Activated CD8-positive, alpha-beta T cell treated with anti-CD3 and anti-CD28 coated beads for 36 hours (primary cell): Measurements from ENCODE around the gene RPL11. TPM values are rescaled to one million over a fixed set of nuclear protein-coding genes. Genes with fewer than 3 reads are reported as not detected.
"Not testable (repeated sequence)": the region's sequence is repeated elsewhere in the genome, so short reads cannot be mapped to it uniquely, and the experiment has no call there.

ENCODE experiments used
- ATAC-seq: fragments of 200-7000 bp; cut with Tn5 transposase; one replicate; pipeline ENCODE4 v1.10.0; 2021; ENCODE audit warnings: mild to moderate bottlenecking, moderate library complexity
- CTCF ChIA-PET: fragments of 350-600 bp; sonication (Branson Sonifier 250); formaldehyde crosslinking; loops from one replicate; lab custom pipeline; 2021; ENCODE audit warnings: antibody characterized with exemption; lab: Charles Lee
- POLR2A ChIA-PET: fragments of 350-600 bp; sonication (Branson Sonifier 250); formaldehyde crosslinking; loops from one replicate; lab custom pipeline; 2021; ENCODE audit warnings: antibody characterized with exemption; lab: Charles Lee
- DNase-seq: peaks from one replicate; pipeline ENCODE4 v3.0.0-alpha.2; 2020
- H3K27ac Mint-ChIP-seq: one replicate; pipeline ENCODE4 v1.8.0; 2021; ENCODE audit warnings: mild to moderate bottlenecking, mixed read lengths
- H3K27me3 Mint-ChIP-seq: one replicate; pipeline ENCODE4 v1.8.0; 2021; ENCODE audit warnings: mixed read lengths
- H3K36me3 Mint-ChIP-seq: one replicate; pipeline ENCODE4 v1.8.0; 2021; ENCODE audit warnings: low read depth, mixed read lengths
- H3K4me1 Mint-ChIP-seq: one replicate; pipeline ENCODE4 v1.8.0; 2021; ENCODE audit warnings: low read depth, mixed read lengths
- H3K4me3 Mint-ChIP-seq: one replicate; pipeline ENCODE4 v1.8.0; 2021; ENCODE audit warnings: mild to moderate bottlenecking, moderate library complexity, mixed read lengths
- H3K9me3 Mint-ChIP-seq: one replicate; pipeline ENCODE4 v1.8.0; 2021; ENCODE audit warnings: mixed read lengths
- intact Hi-C: fragments of 100-400 bp; cut with micrococcal nuclease; formaldehyde crosslinking; loops from one replicate; pipeline ENCODE4 v1.10.0; 2022
- total RNA-seq, 2 experiments: library from RNA; stranded (reverse); gene quantifications; one replicate each; pipeline ENCODE4 v1.2.3, GENCODE V29; 2021
- TF ChIP-seq, protein P1 (sequence below): fragments of 200-600 bp; IDR thresholded peaks from one replicate; pipeline ENCODE4 v1.8.0; 2022; ENCODE audit warnings: antibody characterized with exemption, mild to moderate bottlenecking

Gene RPL11
- total RNA-seq, 2 experiments from 2014 or later = 1,493 to 1,569 TPM

- intact Hi-C loops = no loop called here
- POLR2A ChIA-PET = interaction anchor here (1.1 kb wide), 1 partner anchor 12 kb away, joined by 5 read pairs; the partner anchor contains the start of gene RPL11
- Mint-ChIP-seq H3K27ac (no peak overlapping the region), H3K36me3 (no peaks in the 10 kb centered on the region), H3K27me3 (peaks cover 27% of the 10 kb centered on the region), H3K4me3 (no peak overlapping the region), H3K9me3 (no peaks in the 10 kb centered on the region), H3K4me1 (no peaks in the 10 kb centered on the region)
- TF ChIP-seq, protein P1, sequence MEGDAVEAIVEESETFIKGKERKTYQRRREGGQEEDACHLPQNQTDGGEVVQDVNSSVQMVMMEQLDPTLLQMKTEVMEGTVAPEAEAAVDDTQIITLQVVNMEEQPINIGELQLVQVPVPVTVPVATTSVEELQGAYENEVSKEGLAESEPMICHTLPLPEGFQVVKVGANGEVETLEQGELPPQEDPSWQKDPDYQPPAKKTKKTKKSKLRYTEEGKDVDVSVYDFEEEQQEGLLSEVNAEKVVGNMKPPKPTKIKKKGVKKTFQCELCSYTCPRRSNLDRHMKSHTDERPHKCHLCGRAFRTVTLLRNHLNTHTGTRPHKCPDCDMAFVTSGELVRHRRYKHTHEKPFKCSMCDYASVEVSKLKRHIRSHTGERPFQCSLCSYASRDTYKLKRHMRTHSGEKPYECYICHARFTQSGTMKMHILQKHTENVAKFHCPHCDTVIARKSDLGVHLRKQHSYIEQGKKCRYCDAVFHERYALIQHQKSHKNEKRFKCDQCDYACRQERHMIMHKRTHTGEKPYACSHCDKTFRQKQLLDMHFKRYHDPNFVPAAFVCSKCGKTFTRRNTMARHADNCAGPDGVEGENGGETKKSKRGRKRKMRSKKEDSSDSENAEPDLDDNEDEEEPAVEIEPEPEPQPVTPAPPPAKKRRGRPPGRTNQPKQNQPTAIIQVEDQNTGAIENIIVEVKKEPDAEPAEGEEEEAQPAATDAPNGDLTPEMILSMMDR = no peak
- ATAC-seq (no peak), DNase-seq (no peak)
- CTCF ChIA-PET = interaction anchor here (0.6 to 1.7 kb wide), 5 partner anchors 14 to 346 kb away, joined by 3 to 6 read pairs (median 3); no protein-coding TSS in a partner anchor
Observed at GRCh38 chr1:23679815-23680214, 11.8 kb upstream of the RPL11 start.

- no peaks in the 10 kb centered on the region for H3K4me1 Mint-ChIP-seq
- peaks cover 22% of the 10 kb centered on the region for H3K27me3 Mint-ChIP-seq
- POLR2A ChIA-PET = interaction anchor here (1.4 kb wide), 1 partner anchor 9 kb away, joined by 5 read pairs; the partner anchor contains the start of gene RPL11
- no peak overlapping the region for H3K27ac Mint-ChIP-seq
- no peaks in the 10 kb centered on the region for H3K36me3 Mint-ChIP-seq
- intact Hi-C loops = no loop called here
- no peak overlapping the region for H3K4me3 Mint-ChIP-seq
- TF ChIP-seq, protein P1 = no peak
- DNase-seq = no peak
- H3K9me3 Mint-ChIP-seq = no peaks in the 10 kb centered on the region
- CTCF ChIA-PET = interaction anchor here (1.3 to 2.5 kb wide), 3 partner anchors 8 to 46 kb away, joined by 4 to 11 read pairs (median 7); partner anchors contain the start of gene RPL11
- no peak for ATAC-seq
Observed at GRCh38 chr1:23682946-23683345, 8.7 kb upstream of the RPL11 start.

DNA sequence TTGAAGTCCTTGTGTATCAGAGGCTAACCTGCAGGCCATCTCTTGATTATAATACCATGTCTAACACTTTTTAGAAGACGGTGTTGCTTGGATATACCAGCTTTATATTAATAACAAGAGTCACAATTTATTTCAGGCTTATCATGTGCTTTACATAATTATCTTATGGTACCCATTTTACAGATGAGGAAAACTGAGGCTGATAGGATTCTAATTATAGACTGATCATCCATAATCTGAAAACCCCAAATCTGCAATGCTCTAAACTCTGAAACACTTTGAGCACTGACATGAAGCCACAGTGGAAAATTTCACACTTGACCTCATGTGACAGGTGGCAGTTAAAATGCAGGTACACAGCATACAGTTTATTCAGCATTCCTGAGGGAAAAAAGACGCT lies 7.2 kb upstream of the RPL11 start:
- no peaks in the 10 kb centered on the region for H3K36me3 Mint-ChIP-seq
- H3K27me3 Mint-ChIP-seq = peaks cover 22% of the 10 kb centered on the region
- H3K9me3 Mint-ChIP-seq = no peaks in the 10 kb centered on the region
- no peak overlapping the region for H3K4me3 Mint-ChIP-seq
- intact Hi-C loops = no loop called here
- no peak for DNase-seq
- TF ChIP-seq, protein P1 = no peak
- CTCF ChIA-PET = interaction anchor here (1.2 to 1.4 kb wide), 2 partner anchors 18 to 139 kb away, joined by 3 read pairs; no protein-coding TSS in a partner anchor
- no peak overlapping the region for H3K27ac Mint-ChIP-seq
- ATAC-seq = no peak
- POLR2A ChIA-PET = no interaction called here
- no peaks in the 10 kb centered on the region for H3K4me1 Mint-ChIP-seq

- peaks cover 19% of the 10 kb centered on the region for H3K27me3 Mint-ChIP-seq
- intact Hi-C loops, H3K27ac Mint-ChIP-seq, H3K4me3 Mint-ChIP-seq, ATAC-seq, DNase-seq, H3K36me3 Mint-ChIP-seq, POLR2A ChIA-PET, H3K4me1 Mint-ChIP-seq, H3K9me3 Mint-ChIP-seq: not testable (repeated sequence)
- CTCF ChIA-PET = interaction anchor here (1.4 kb wide), 1 partner anchor 140 kb away, joined by 3 read pairs; no protein-coding TSS in a partner anchor
Observed at GRCh38 chr1:23685197-23685596, 6.4 kb upstream of the RPL11 start.

GRCh38 chr1:23687680-23688079 lies 3.9 kb upstream of the RPL11 start:
- H3K4me1 Mint-ChIP-seq, H3K27me3 Mint-ChIP-seq, H3K27ac Mint-ChIP-seq, H3K9me3 Mint-ChIP-seq, DNase-seq, ATAC-seq, POLR2A ChIA-PET, intact Hi-C loops, H3K4me3 Mint-ChIP-seq: not testable (repeated sequence)
- peaks cover 11% of the 10 kb centered on the region for H3K36me3 Mint-ChIP-seq
- CTCF ChIA-PET = interaction anchor here (1.2 kb wide), 1 partner anchor 50 kb away, joined by 4 read pairs; no protein-coding TSS in a partner anchor

DNA sequence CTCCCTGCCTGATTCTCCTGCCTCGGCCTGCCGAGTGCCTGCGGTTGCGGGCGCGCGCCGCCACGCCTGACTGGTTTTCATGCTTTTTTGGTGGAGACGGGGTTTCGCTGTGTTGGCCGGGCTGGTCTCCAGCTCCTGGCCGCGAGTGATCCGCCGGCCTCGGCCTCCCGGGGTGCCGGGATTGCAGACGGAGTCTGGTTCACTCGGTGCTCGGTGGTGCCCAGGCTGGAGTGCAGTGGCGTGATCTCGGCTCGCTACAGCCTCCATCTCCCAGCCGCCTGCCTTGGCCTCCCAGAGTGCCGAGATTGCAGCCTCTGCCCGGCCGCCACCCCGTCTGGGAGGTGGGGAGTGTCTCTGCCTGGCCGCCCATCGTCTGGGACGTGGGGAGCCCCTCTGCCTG lies 3.3 kb upstream of the RPL11 start:
- H3K9me3 Mint-ChIP-seq, H3K27ac Mint-ChIP-seq, H3K4me1 Mint-ChIP-seq, H3K4me3 Mint-ChIP-seq, DNase-seq, CTCF ChIA-PET, intact Hi-C loops, POLR2A ChIA-PET, H3K27me3 Mint-ChIP-seq, ATAC-seq: not testable (repeated sequence)
- H3K36me3 Mint-ChIP-seq = peaks cover 17% of the 10 kb centered on the region
